Activated CD4-positive, alpha-beta memory T cell treated with anti-CD3 and anti-CD28 coated beads for 36 hours (primary cell): ENCODE results near the gene ASIC2. TPM values are rescaled to one million over a fixed set of nuclear protein-coding genes. Genes with fewer than 3 reads are reported as not detected.

Experiments
- CTCF ChIA-PET: fragments of 350-600 bp; sonication (Branson Sonifier 250); formaldehyde crosslinking; loops from one replicate; lab custom pipeline; 2021; ENCODE audit warnings: antibody characterized with exemption, inconsistent platforms; lab: Charles Lee
- POLR2A ChIA-PET: fragments of 350-600 bp; sonication (Branson Sonifier 250); formaldehyde crosslinking; loops from one replicate; lab custom pipeline; 2021; ENCODE audit warnings: antibody characterized with exemption; lab: Charles Lee
- DNase-seq: peaks from one replicate; pipeline ENCODE4 v3.0.0-alpha.2; 2020
- H3K27ac Mint-ChIP-seq: one replicate; pipeline ENCODE4 v1.8.0; 2021; ENCODE audit warnings: mixed read lengths
- H3K27me3 Mint-ChIP-seq: one replicate; pipeline ENCODE4 v1.8.0; 2021; ENCODE audit warnings: mixed read lengths
- H3K36me3 Mint-ChIP-seq: one replicate; pipeline ENCODE4 v1.8.0; 2021; ENCODE audit warnings: mixed read lengths
- H3K4me1 Mint-ChIP-seq: one replicate; pipeline ENCODE4 v1.8.0; 2021; ENCODE audit warnings: low read depth, mixed read lengths
- H3K4me3 Mint-ChIP-seq: one replicate; pipeline ENCODE4 v1.8.0; 2021; ENCODE audit warnings: mild to moderate bottlenecking, mixed read lengths
- H3K9me3 Mint-ChIP-seq: one replicate; pipeline ENCODE4 v1.8.0; 2021; ENCODE audit warnings: mixed read lengths
- intact Hi-C: fragments of 100-400 bp; cut with micrococcal nuclease; formaldehyde crosslinking; loops from one replicate; pipeline ENCODE4 v1.15.1; 2023
- total RNA-seq, 2 experiments: library from RNA; stranded (reverse); gene quantifications; one replicate each; pipeline ENCODE4 v1.2.3, GENCODE V29; 2021

Gene ASIC2
- total RNA-seq, 2 experiments from 2014 or later: not detected

DNA sequence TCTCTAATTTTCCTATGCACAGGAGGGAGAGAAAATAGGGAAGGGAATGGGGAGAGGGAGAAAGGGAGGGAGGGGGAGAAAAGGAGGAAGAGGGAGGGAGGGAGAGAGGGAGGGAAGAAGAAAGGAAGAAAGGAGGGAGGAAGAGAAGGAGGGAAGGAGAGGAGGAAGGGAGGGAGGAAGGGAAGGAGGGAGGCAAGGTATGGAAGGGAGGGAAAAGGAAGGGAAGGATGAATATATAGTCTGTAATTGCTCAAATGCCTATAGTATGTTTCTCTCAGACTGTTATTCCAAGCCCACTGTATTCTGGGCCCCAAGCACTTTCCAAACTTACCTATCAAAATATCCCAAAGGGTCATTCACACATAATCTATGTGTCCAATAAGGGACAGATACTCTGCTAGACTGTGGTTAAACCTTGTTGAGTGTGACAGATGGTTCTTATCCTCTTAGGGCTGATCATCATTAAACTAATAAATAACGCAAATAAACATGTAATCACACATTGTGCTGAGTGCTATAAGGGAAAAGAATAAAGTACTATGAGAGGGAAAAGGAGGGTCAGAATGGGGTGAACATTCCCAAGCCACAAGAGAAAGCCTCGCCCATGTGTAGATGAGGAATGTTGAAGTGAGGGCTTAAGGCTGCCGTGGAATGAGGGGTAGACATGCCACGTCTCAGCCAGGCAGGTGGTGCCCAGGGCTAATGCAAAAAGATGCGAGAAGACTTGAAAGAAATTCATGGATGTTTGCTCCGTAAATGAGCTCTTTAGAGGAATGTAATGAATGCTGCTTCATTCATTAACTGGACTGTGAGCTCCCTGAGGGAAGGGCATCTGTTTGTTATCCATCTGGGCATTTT lies 30.6 kb downstream of the ASIC2 start:
- Mint-ChIP-seq H3K27me3 (no peaks in the 10 kb centered on the region), H3K36me3 (no peaks in the 10 kb centered on the region), H3K4me1 (no peaks in the 10 kb centered on the region), H3K4me3 (no peak overlapping the region), H3K9me3 (no peaks in the 10 kb centered on the region), H3K27ac (no peak overlapping the region)
- ChIA-PET POLR2A (no interaction called here), CTCF (no interaction called here)
- intact Hi-C loops: no loop called here
- no peak for DNase-seq

DNA sequence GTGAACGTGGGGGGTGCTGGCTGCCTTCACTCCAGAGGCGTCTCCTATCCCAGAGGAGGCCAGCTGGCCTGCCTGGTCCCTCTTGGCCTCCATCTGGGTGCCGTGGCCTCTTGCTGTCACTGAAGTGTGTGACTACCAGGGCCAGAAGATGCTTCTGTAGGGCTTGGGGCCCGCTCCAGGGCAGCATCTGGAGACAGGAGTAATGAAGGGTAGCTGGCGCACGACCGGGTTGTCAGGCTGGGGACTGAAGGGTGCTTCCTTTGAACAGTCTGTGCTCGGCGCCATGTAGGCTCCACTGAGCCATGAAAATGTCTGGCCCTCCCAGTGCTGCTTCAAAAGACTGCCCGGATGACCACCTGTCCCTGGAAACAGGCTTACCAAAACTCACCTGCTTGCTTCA lies 31.3 kb downstream of the ASIC2 start:
- CTCF ChIA-PET: no interaction called here
- DNase-seq: no peak
- intact Hi-C loops: no loop called here
- Mint-ChIP-seq H3K36me3 (no peaks in the 10 kb centered on the region), H3K4me3 (no peak overlapping the region), H3K27ac (no peak overlapping the region), H3K4me1 (no peaks in the 10 kb centered on the region), H3K9me3 (no peaks in the 10 kb centered on the region), H3K27me3 (no peaks in the 10 kb centered on the region)
- POLR2A ChIA-PET: no interaction called here

DNA sequence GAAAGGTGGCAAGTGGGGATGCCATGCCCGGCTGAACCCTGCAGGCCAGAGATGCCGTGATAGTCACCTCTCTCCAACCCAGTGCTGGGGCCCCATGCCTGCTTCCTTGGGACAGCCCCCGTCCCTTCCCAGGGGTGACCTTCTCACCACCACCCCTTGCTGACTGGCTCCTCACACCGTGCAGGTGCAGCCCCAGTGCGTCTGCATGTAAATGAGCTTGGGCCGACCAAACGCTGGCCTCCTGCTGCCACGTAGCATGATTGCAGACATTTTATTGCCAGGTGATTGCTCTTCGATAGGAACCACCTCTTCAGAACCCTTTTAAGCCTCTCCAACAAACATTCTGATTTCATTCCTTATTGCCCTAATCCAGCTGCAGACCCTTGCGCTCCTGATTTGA lies 32.5 kb downstream of the ASIC2 start:
- Mint-ChIP-seq H3K36me3 (no peaks in the 10 kb centered on the region), H3K27ac (no peak overlapping the region), H3K4me3 (no peak overlapping the region), H3K9me3 (no peaks in the 10 kb centered on the region), H3K27me3 (no peaks in the 10 kb centered on the region), H3K4me1 (no peaks in the 10 kb centered on the region)
- no peak for DNase-seq
- intact Hi-C loops: no loop called here
- POLR2A ChIA-PET: no interaction called here
- CTCF ChIA-PET: no interaction called here

DNA sequence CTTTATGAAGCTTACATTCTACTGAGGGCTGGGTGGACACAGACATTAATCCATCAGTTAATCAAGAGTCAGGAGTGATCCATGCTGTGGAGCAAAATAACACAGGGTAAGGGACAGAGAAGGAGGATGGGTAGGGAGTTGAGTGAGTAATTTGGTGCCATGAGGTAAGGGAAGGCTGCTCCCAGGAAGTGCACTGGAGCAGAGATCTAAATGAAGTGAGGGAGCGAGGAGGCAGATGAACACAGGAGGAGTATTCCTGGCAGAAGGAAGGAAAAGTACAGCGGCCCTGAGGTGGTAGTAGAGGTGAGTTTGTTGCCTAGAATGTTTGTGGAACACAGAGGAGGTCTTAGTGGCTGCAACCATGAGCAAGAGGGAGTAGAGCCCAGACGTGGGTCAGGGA lies 34.8 kb downstream of the ASIC2 start:
- H3K27me3 Mint-ChIP-seq: peaks cover 2% of the 10 kb centered on the region
- intact Hi-C loops: no loop called here
- no peaks in the 10 kb centered on the region for H3K4me1 Mint-ChIP-seq
- ChIA-PET POLR2A (no interaction called here), CTCF (no interaction called here)
- no peak overlapping the region for H3K27ac Mint-ChIP-seq
- no peaks in the 10 kb centered on the region for H3K9me3 Mint-ChIP-seq
- no peak for DNase-seq
- H3K36me3 Mint-ChIP-seq: no peaks in the 10 kb centered on the region
- no peak overlapping the region for H3K4me3 Mint-ChIP-seq

DNA sequence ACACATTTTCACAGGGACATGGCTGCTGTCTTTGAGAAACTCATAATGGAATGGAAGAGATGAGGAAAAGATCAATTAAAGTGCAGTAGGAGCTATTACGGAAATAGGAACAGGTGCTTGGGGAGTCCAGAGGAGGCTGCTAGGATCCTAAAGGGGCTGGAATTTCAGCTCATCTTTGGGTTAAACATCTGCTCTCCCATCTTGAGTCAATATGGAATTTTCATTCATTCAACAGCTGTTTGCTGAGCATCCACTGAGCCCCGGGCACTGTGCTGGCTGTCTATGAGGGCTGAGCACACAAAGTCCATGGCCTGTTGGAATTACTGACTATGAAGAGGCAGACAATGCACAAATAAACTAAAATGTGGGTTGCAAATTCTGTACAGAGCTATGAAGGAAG lies 47.9 kb downstream of the ASIC2 start:
- intact Hi-C loops: no loop called here
- POLR2A ChIA-PET: no interaction called here
- Mint-ChIP-seq H3K27ac (no peak overlapping the region), H3K36me3 (no peaks in the 10 kb centered on the region), H3K4me3 (no peak overlapping the region), H3K27me3 (peaks cover 6% of the 10 kb centered on the region), H3K4me1 (no peaks in the 10 kb centered on the region), H3K9me3 (no peaks in the 10 kb centered on the region)
- no peak for DNase-seq
- CTCF ChIA-PET: no interaction called here

DNA sequence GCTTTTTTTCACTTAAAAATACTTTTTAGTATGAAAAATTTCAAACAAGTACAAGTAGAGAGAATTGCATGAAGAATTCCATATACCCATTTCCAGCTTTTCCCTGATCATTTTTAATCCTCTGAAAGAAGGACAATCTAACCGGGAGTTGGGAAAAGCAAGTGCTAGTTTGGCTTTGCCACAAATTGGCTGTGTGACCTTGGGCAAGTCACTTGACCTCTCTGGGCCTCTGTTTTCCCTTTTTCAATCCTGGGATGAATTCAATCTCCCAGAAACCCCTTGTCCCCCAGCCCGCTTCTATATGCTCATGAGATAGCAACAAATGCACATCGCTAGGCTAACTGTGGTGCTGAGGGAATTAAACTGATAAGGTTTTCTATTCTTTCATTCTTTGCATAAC lies 49.4 kb downstream of the ASIC2 start:
- H3K27ac Mint-ChIP-seq: no peak overlapping the region
- peaks cover 6% of the 10 kb centered on the region for H3K27me3 Mint-ChIP-seq
- CTCF ChIA-PET: no interaction called here
- no peaks in the 10 kb centered on the region for H3K4me1 Mint-ChIP-seq
- no peak overlapping the region for H3K4me3 Mint-ChIP-seq
- DNase-seq: no peak
- H3K9me3 Mint-ChIP-seq: no peaks in the 10 kb centered on the region
- H3K36me3 Mint-ChIP-seq: no peaks in the 10 kb centered on the region
- POLR2A ChIA-PET: no interaction called here
- intact Hi-C loops: no loop called here

DNA sequence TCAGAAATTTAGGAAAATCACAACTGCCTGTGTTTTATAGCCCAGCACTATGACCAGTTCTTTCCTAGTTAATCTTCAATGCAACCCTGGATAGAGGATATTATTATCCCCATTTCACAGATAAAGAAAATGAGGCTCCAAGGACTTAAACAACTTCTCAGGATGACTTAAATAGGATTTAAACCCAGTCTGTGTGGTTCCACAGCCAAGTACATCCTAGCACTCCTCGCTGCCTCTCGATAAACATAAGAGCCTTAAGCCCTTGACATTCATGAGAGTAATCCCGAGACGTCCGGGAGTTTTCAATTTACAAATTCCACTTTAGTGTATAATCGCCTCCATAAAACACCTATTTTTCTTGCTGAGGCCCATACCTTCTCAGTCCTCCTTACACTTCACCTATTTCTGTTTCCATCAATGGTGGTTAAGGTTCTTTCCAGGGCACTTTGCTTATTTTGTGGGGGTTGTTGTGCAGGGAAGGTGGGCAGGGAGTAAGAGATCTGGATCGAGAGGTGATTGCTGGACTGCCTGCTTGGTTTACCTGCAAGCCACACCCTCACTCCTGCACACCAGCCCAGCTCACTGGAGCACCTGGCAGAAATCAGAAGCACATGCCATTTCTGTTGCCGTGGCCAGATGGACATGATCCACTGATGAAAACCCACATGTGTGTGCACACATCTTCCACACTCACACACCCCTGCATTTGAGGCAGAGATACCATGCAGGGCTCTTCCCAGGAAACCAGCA lies 50.5 kb downstream of the ASIC2 start:
- no peaks in the 10 kb centered on the region for H3K9me3 Mint-ChIP-seq
- no peak overlapping the region for H3K4me3 Mint-ChIP-seq
- no peaks in the 10 kb centered on the region for H3K36me3 Mint-ChIP-seq
- H3K27me3 Mint-ChIP-seq: peaks cover 13% of the 10 kb centered on the region
- intact Hi-C loops: no loop called here
- H3K27ac Mint-ChIP-seq: no peak overlapping the region
- no peak for DNase-seq
- ChIA-PET CTCF (no interaction called here), POLR2A (no interaction called here)
- H3K4me1 Mint-ChIP-seq: no peaks in the 10 kb centered on the region

DNA sequence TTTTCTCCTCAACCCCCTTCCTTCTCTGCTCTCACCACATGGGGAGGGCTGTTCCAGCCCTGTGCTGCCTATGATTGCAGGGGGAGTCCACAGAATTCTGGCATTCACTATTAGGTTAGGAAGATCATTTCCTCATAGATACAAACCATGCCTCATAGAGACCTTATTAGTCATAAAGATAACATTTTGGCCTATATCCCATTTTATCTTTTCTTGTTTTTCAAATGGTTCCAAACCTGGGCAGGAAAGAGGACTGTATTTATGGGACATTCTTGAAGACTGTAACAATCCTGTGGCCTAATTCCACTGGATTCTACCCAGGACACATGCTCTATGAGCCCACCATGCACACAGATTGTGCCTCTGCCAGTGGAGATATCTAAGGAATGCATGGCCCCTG lies 51.7 kb downstream of the ASIC2 start:
- H3K9me3 Mint-ChIP-seq: no peaks in the 10 kb centered on the region
- H3K4me1 Mint-ChIP-seq: no peaks in the 10 kb centered on the region
- POLR2A ChIA-PET: no interaction called here

DNA sequence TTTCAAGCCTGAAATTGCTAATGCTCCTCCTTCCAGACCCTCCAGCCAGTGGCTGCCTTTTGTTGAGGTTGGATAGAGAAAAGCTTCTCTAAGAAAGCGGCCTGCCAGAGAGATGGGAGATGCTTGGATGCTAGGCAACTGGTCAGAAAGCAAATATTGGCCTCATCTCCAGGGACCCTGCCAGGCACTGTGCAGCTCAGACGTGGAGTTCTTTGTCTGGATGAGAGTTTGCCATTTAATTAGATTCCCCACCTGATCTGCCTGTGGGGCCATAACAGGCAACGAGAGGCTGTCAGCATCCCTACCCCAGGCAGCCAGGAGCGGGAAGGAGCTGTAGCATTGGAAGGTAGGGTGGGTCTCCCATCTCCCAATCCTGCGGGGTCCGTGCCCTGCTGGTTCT lies 52.7 kb downstream of the ASIC2 start:
- H3K4me3 Mint-ChIP-seq: no peak overlapping the region
- POLR2A ChIA-PET: no interaction called here
- no peaks in the 10 kb centered on the region for H3K36me3 Mint-ChIP-seq
- no peak for DNase-seq
- peaks cover 2% of the 10 kb centered on the region for H3K4me1 Mint-ChIP-seq
- no peaks in the 10 kb centered on the region for H3K9me3 Mint-ChIP-seq
- CTCF ChIA-PET: no interaction called here
- peaks cover 14% of the 10 kb centered on the region for H3K27me3 Mint-ChIP-seq
- intact Hi-C loops: no loop called here
- no peak overlapping the region for H3K27ac Mint-ChIP-seq

More for the DNA sequence above, 51.7 kb downstream of the ASIC2 start:
- H3K4me3 Mint-ChIP-seq: no peak overlapping the region
- no peaks in the 10 kb centered on the region for H3K36me3 Mint-ChIP-seq
- CTCF ChIA-PET: no interaction called here
- intact Hi-C loops: no loop called here
- no peak for DNase-seq
- H3K27me3 Mint-ChIP-seq: peaks cover 14% of the 10 kb centered on the region
- H3K27ac Mint-ChIP-seq: no peak overlapping the region

DNA sequence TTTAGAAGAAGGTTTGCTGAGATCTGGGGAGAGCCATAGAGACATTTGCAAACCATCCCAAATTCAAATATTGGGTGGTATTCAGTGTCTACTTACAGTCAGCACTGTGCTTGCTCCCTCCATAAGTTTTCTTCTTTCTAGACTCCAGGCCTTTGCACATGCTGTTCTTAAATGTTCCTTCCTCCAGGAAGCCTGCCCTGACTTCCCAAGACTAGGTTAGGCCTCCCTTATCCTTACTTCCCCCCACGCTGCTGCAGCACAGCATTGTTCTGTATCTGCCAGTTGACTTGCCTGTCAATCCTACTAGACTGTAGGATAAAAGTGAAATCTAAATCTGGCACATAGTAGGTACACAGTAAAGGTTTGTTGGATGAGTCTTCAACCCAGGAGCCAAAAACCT lies 53.4 kb downstream of the ASIC2 start:
- intact Hi-C loops: no loop called here
- Mint-ChIP-seq H3K27ac (no peak overlapping the region), H3K4me3 (no peak overlapping the region), H3K4me1 (peaks cover 4% of the 10 kb centered on the region), H3K27me3 (peaks cover 14% of the 10 kb centered on the region), H3K9me3 (no peaks in the 10 kb centered on the region), H3K36me3 (no peaks in the 10 kb centered on the region)
- POLR2A ChIA-PET: no interaction called here
- CTCF ChIA-PET: no interaction called here
- DNase-seq: no peak

DNA sequence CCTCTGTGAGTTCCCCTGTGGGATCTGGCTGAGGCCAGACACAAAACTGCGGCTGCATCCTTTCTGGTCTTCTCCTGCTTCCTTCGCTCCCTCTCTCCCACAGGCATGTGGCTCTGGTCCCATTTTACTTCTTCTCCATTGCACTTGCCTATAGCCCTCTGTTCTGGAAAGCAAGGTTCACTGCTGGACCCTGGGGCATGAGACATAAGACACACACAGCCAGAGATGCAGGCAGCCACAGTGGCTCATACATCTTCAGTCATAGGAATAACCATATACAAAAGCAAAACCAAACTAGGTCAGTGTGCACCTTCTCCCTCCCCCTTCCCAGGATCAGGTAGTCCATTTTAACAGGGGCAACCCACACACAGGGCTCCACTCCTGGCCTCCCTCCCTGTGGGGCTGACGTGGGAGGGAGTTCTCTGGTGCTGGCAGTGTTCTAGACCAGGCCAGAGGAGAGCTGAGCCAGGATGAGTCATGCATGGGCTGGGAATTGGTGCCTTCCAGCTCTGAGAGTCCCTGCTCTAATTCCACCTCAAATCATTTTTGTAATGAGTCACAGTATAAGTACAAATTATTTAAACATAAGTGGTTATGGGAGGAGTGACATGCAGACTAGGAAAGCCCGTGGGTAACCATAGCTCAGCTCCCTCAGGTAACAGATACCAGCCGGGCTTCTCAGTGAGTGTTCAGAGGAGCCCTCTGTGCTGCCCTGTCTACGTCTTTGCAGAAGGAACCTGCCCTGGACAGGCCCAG lies 58.0 kb downstream of the ASIC2 start:
- ChIA-PET POLR2A (no interaction called here), CTCF (no interaction called here)
- intact Hi-C loops: no loop called here
- H3K4me1 Mint-ChIP-seq: peaks cover 13% of the 10 kb centered on the region
- H3K4me3 Mint-ChIP-seq: no peak overlapping the region
- H3K36me3 Mint-ChIP-seq: no peaks in the 10 kb centered on the region
- H3K27me3 Mint-ChIP-seq: peaks cover 8% of the 10 kb centered on the region
- no peak overlapping the region for H3K27ac Mint-ChIP-seq
- no peaks in the 10 kb centered on the region for H3K9me3 Mint-ChIP-seq
- DNase-seq: peak; percentile 43

DNA sequence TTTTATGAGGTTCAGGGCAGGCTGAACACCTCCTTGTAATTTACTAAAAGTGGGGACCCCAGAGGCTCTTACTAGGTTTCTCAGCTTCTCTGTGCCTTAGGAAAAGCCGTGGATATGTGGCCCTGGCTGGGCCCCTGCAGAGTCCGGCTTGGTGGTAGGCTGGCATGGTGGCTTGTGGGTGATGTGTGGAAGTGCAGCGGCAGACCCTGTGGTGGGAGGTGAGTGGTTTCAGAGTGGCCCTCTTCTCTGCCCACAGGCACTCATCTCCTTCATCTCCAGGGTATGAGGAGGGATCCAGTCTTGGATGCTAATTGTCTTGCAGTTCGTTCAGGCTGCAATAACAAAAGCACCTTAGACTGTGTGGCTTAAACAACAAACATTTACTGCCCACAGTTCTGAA lies 58.9 kb downstream of the ASIC2 start:
- ChIA-PET CTCF (no interaction called here), POLR2A (no interaction called here)
- H3K27me3 Mint-ChIP-seq: peaks cover 8% of the 10 kb centered on the region
- H3K4me3 Mint-ChIP-seq: no peak overlapping the region
- H3K4me1 Mint-ChIP-seq: peaks cover 13% of the 10 kb centered on the region
- intact Hi-C loops: no loop called here
- H3K27ac Mint-ChIP-seq: no peak overlapping the region
- H3K36me3 Mint-ChIP-seq: no peaks in the 10 kb centered on the region
- DNase-seq: no peak
- no peaks in the 10 kb centered on the region for H3K9me3 Mint-ChIP-seq
